ENCODE measurements around the gene TBC1D22A.

TBC1D22A gene

GRCh38 chr22:47051441-47052071 is 289.1 kb downstream of the TBC1D22A start:
- no peak for DNase-seq

- no peak for DNase-seq
Measured at GRCh38 chr22:47052236-47053012, 290.0 kb downstream of the TBC1D22A start.

DNA sequence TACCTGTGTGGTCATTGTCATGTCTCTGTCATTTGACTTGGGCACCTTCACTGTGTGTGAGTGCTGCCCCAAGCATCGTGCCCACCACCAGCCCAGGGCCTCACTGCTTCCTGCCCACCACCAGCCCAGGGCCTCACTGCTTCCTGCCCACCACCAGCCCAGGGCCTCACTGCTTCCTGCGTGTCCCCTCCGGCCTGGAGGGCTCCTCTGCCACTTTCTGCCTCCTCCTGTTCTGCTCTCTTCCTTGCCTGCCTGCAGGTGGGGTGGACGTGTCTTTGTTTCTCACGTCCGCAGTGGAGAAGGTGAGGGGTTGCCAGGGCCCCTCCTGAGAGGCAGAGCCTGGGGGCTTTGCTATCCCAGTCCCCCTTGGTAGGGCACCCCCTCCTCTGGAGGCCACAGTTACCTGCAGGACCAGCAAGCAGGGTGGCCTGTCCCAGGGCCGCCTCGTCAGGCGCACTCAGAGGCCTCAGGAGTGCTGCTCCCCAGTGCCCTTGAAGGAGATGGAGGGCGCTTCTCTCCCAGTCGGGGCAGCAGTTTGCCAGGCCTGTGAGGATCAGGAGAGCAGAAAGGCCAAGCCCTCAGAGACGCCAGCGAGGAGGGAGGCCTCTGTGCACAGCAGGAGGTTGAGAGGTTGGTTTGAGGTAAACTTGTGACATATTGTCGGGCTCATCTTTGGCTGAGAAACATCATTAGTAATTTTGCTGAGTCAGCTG is 290.7 kb downstream of the TBC1D22A start:
- DNase-seq: no peak

DNA sequence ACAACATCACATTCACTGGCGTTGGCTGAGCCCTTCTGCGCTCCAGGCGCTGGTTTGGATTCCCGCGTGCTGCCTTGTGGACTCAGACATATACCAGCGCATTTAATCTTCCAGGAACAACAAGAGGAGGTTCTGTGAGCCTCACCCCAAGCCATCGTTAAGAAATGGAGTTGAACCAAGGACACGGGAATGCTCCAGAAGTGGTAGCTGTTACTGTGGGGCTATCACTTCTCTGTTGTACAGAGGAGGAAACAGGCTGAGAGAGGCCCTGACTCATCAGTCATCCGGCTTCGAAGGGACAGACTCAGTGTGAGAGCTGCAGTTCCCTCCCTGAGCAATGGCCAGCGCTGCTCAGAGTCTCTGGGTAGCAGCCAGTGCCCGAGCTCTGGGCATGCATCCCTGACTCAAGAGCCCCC is 291.3 kb downstream of the TBC1D22A start:
- DNase-seq: peak; percentile 25 to 58 (median 55)

DNA sequence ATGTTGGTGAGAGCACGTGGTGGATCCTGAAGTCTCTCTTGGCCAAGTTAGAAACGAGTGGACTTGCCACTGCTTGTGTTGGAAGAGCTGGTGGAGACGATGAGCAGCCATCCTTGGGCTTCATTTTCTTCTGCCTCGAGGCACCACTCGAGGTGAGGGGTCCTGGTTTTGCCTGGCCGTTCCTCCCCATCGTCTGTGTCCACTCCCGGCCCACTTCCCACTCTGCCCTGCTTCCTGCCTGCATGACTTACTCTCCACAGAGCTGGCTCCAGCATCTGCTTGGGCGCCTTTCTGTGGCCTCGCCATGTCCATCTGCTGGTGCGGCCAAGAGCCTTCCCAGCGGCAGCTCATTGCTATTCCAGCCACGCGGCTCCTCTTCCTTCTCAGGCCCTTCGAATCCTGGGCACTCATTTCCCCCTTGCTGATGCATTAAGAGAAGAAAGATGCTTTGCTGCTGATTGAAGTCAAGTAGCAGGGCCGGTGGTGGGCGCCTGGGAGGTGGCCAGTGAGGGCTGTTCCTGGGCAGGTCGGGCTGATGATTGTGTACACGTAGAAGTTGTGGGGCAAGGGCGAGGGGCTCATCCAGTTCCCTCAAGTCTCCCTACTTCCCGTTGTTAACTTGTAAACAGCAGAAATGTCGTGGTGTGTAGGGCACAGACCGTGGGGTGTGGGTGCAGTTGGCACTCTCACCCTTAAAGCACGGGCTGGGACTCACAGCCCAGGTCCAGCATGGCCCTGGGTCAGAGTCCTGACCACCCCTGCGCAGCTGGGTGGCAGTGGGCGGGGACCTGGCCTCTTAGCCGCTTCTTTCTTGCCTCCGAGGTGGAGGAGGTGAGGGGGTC is 292.0 kb downstream of the TBC1D22A start:
- no peak for DNase-seq

- DNase-seq: no peak
Measured at GRCh38 chr22:47055073-47055355, 292.6 kb downstream of the TBC1D22A start.

DNA sequence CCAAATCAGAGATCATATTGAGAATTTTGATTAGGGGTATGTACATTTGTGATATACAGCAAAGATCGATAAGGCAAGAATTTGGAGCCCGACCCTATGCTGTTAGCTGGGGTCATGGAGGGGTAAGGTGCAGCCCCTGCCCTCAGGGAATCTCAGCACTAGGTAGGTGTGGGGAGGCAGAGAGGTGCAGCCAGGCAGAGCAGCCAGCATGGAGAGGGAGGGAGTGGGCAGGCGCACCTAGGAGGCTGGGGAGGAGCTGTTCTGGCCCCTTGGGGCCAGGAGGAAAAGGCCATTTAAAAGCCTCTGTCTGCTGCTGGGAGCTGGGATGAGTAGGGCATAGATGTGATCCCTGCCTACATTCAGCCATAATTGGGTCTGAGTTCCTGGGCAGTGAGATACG is 293.0 kb downstream of the TBC1D22A start:
- DNase-seq: no peak

GRCh38 chr22:47055921-47056320 is 293.5 kb downstream of the TBC1D22A start:
- DNase-seq: no peak

- DNase-seq: no peak
Measured at GRCh38 chr22:47056361-47056760, 293.9 kb downstream of the TBC1D22A start.

DNA sequence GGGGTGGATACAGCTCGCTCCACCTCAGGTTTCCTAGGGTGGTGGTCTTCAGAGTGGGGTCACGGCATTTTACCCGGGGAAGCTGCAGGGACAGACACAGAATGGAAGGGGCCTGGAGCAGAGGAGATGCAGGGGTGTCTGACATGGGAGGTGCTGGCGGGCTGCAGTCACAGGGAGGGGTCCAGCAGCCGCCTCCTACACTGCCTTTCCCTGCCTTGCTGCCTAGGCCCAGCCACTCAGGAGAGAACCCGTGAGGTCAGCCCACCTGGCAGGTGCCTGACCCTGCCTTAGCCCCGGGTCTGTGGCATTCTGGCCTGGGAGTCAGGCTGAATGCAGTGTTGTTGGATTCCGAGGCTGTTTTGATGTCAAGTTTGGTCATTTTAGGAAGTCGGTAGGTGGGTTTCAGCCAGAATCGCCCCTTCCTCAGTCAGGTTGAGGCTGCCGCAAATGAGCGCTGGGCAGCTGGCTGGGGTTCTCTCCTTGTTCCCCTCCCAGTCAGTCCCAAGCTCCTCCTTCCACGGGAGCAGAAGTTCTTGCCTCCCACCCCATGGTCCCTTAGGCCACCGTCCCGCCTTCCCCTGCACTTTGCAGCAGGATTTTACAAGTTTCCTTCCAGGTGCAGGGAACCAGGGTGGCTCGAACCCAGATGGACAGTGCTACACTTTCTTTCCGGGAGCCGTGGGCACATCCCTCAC is 294.5 kb downstream of the TBC1D22A start:
- no peak for DNase-seq

- DNase-seq: no peak
Measured at GRCh38 chr22:47057916-47058585, 295.6 kb downstream of the TBC1D22A start.

DNA sequence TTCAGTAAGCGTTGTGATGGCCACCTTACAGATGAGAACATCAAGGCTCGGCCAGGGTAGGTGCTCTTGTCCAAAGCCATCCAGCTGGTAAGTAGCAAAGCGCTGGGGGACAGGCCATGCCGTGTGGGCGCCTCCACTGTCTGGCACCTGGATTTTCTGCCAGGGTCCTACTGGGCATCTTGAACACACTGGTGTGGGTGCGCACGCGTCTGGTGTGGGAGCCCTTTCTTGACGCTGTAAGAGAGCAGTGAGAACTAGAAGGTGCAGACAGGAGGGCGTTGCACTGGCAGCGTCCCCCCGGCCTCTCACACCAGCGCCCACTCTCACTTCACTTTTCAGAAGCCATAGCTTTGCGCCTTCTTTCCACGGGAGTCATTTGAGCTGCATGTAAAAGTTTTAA is 296.6 kb downstream of the TBC1D22A start:
- no peak for DNase-seq

GRCh38 chr22:47059701-47060161 is 297.3 kb downstream of the TBC1D22A start:
- no peak for DNase-seq

DNA sequence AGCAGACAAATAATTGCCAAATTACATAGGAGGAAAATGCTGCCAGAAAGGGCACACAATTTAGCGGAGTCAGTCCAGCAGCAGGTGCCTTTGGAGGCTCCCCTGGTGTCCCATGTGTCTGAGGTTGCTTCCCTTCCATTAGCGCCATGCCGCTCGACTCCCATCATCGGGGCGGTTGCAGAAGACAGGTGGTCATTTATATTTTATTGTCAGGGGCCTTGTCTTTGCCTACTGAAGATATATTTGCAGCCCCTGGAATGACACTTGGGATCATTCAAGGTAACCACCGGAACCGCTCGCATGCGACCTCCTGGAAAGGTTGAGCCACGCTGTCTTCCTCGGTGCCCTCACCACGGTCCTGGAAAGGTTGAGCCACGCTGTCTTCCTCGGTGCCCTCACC is 298.3 kb downstream of the TBC1D22A start:
- DNase-seq: no peak

DNA sequence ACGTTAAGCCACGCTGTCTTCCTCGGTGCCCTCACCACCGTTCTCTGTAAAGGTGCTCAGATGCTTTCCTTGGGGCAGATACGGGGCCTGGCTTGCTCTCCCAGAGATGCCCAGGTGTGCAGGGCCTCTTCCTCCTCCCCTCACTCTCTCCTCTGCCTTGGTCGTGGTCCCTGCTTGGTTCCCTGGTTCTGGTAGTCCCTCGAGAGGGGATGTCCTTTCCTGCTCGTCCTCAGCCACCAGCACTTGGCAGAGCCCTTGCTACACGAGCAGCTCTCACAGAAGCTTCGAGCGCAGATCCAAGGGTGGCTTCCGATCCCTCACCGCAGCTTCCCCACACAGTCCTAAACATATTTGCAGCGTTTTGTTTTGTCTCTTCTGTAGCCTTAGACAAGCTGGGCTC is 298.8 kb downstream of the TBC1D22A start:
- DNase-seq: no peak

DNA sequence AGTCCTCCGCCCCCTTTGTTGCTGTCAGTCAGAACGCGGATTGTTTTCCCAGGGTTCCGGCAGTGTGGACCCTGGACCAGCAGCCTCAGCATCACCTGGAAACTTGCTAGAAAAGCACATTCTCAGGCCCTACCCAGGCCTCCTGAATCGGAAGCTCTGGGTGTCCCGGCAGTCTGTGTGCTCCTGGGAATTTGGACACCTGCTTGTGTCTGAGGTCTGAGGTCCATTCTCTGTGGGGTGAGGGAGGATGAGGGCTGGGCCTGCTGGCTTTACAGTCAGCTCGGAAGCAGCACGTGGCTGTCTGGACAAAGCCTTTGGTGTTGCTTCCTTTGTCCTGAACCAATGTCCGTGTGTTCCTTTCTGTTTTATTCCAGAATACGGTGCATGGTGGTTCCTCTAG is 299.7 kb downstream of the TBC1D22A start:
- no peak for DNase-seq

- DNase-seq: no peak
Measured at GRCh38 chr22:47063071-47063509, 300.6 kb downstream of the TBC1D22A start.

GRCh38 chr22:47063606-47064005 is 301.2 kb downstream of the TBC1D22A start:
- DNase-seq: no peak

DNA sequence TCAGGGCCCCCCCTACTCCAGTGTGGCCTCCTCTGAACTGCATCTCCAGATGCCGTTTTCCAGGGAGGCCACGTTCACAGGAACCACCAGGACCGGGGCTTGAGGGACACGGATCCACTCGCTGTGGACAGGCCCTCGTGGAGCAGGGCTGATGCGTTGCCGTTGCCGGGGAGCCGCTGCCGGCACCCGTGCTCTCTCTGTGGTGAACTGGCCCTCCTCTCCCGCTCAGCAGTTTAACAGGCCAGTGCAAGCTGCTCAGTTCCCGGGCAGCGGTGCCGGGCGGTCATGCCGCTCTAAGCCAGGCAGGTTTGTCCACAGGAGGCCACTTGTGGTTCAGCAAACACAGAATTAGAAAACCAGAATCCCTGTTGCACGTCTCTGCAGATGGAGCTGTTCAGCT is 301.6 kb downstream of the TBC1D22A start:
- DNase-seq: no peak

DNA sequence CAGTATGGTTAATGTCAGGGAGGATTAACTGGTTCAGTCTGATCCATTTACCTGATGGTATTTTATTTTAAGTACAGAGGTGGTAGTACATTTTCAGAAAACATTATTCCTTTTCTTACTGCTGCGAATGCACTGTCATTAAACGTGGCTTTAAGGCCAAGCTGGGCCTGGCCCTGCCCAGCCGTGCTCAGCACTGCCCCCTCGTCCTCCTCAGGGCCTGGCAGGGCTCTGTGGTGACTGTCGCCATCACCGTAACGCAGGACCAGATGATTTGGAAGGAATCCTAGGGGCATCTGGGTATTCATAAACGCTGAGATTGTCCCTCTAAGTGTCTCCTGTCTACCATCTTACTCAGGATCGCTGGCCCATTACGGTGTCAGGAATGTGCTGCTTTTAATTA is 302.0 kb downstream of the TBC1D22A start:
- no peak for DNase-seq

DNA sequence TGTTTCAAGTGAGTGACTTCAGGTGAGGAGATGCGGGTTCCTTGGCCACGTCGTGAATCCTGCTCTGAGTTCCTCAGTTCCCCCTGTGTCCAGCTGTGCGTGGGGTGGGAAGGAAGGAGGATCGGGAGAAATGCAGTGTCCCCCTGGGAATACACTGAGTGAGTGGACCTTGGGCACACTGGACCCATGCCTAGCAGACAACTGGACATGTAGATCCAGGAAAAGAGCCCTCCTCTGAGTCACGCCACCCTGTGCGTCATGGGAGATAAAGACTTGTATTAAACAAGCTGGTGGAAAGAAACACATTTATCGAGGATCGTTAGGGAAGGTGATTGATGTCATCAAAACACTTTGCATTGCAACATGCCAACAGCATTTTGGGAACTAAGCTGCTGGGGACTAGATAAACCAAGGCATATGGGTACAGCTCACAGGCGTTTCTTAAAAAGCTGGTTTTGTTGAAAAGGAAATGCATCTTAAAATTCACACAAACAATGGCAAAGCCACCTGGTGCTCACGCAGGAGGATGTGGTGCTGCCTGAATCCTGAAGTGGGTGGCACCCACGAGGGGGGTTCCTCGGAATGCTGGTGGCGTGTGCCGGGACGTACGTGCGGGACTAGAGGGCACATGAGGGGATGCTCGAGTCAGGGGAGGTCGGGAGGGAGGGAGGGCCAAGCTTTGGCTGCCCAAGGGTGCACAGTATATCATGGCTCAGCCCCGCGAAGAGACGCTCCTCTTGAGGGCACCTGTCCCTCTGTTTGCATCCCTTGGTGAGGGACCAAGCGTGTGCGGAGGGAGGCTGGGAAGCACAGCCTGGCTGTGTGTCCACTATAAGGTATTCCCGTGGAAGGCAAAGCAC is 303.5 kb downstream of the TBC1D22A start:
- DNase-seq: no peak
